T1000 (cell line): ENCODE measurements around the gene ESR1.
"Not testable (repeated sequence)": the region's sequence is repeated elsewhere in the genome, so short reads cannot be mapped to it uniquely, and the experiment has no call there.

Experiments used
- DNase-seq: peaks from one replicate; lab custom pipeline; 2025; ENCODE audit warnings: mixed read lengths; lab: John Stamatoyannopoulos, UW

The ESR1 gene

DNA sequence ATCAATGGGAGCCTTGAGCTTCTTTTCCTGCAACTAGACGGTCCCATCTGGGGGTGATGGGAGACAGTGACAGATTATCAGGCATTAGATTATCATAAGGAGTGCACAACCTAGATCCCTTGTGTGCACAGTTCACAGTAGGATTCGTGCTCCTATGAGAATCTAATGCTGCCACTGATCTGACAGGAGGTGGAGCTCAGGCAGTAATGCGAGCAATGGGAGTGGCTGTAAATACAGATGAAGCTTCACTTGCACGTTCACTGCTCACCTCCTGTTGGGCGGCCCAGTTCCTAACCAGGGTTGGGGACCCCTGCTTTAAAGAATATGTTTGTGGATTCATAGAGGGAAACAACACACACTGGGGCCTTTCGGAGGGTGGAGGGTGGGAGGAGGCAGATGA, 180.7 kb downstream of the ESR1 start:
- not testable (repeated sequence) for DNase-seq

DNA sequence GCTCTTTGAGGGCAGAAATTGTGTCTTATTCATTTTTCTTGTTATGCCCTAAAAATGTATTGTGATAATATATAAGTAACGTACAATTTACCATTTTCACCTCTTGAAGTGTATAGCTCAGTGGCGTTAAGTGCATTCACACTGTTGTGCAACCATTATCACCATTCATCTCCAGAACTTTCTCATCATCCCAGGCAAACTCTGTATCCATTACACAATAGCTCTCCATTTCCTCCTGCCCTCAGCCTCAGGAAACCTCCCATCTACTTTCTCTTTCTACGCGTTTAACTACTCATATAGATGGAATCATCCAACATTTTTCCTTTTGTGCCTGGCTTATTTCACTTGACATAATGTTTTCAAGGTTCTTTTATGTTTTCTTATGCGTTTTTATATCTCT, 184.6 kb downstream of the ESR1 start:
- no peak for DNase-seq

DNA sequence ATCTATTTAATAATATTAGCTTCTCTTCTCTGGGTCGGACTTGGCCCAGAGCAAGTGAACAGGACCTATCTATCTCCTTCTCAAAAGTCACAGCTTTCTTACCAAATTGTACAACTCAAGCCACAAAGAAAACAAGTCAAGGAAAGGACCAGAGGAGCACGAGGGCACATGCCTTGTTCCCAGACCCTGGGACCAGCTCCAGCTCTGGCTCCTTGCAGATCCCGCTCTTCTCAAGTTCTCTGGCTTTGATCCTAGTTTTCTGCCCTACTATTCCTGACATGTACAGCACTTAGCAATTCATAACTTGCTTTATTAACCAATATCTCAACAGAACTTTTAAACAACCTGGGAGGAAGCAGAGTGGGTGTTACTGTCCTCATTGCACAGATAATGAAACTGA, 185.9 kb downstream of the ESR1 start:
- DNase-seq: no peak

DNA sequence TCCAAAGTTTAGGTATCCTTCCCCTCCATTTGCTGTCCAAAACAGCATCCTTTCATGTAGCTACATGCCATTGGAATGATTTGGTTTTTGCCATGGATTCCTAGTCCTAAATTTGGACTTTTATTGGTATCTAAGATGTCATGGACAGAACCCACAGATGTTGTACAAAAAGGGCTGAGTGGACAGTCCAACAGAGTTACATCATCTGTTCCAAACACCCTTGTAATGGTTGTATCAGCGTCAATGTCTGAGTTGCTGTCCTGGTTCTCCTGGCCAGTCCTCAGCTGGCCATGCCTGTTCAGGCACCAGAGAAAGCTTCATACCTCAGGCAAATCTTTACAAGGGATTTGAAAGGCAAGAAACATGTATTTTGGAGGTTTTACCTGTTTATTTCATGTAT, 191.3 kb downstream of the ESR1 start:
- no peak for DNase-seq

DNA sequence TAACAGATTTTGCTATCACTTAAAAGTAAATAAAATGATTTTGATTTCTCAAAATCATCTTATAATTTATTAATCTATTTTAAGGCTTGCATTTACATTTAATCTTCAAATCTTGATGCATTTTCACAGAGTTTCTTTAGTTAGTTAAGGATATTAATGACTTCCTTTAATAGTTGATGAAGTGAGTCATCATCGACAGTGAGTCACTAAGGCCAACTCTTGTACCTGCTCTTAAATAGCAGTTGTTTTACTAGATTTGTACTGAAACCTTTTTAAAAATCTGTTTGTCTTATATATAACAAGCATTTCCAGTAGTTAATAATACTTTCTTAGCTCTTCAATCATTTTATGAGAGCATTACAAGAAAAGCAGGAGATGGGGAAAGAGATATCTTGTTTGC, 191.7 kb downstream of the ESR1 start:
- no peak for DNase-seq

DNA sequence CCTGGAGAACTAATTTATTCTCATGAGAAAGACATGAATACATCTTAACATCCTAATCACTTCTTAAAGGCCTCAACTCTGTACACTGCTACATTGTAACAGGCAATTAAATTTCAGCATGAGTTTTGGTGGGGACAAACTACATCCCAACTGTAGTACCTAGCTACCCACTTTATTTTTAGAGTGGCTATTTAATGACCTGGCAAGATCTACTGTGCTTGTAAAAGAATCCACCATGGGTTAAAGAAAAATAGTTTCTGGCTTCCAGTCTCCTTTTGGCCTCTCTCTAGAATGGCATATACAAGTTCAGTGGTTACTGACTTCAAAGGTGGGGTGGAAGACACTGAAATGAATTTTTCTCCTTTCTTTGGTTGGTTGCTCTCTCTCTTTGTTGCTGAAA, 193.9 kb downstream of the ESR1 start:
- DNase-seq: no peak

DNA sequence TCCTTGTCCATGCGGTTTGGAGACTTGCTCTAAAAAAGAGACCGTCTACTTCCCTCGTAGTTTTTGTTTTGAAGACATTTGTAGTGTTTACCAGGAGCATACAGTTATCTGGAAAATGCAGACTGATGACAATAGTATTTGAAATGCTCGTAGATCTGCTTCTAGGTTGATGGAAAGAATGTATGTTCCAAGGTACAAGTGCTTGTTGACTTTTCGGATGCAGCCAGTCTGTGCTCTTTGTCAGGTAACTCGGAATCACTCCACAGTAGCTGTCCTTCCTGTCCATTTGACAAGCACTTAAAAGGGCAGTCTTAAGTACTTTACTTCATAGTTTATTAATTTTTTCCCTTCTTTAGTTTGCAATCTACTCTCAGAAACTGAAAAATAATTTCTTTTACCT, 194.8 kb downstream of the ESR1 start:
- DNase-seq: no peak

DNA sequence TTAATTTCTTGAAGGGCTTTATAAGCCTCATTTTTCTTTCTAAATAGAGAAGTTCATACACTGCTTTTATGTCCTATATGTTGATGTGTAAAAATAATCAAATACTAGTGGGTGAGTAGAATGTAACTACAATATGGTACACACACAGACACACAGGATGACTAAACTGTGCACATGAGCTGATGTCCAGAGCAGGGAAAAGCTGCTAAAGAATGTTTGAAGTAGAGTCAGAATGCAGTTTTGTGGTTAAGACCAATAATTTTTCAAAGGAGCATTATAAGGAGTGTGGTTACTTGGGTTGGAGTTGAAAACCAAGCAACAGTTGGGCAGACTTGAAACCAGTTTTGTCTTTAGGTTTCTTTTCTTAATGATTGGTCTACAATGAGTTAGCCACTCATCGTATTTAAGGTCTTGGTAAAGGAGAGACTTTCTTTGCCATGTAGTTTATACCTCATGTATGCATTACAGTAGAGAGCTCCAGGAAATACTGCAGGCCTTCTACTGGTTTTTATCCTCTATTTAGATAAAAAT, 196.6 kb downstream of the ESR1 start:
- DNase-seq: no peak

DNA sequence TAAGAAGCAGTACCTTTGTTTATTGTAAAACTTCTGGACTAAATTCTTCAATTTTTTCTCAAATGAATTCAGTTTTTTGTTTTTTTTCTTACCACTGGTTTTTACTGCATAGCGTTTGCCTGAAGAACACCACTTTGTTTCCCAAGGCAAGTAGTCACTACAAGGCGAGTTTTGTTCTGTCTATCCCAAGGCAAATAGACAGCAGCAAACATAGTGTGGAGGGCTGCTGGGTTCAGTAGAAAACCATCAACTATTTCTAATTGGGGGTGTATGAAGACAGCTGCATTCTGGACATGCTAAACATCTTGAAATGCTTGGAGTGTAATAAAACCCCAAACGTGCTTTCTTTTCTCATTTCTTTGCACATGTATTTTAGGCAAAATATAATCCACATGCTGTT, 197.4 kb downstream of the ESR1 start:
- no peak for DNase-seq

DNA sequence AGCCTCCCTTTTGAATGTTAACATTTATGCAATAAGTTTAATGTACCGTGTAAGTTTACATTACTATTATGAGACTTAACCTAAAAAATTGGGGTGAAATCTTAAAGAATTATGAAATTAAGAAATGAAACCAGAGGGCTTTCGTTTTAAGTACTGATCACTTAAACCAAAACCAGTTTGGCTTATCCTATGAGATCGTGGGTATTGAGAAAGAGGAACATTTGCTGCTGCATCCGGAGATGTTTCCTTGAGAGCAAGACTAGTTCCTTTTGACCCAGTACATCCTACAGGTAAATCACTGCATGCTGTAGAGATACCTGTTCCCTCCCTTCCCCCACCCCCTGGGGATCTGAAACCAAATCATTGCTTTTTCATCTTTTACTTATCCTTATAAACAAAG, 201.3 kb downstream of the ESR1 start:
- DNase-seq: no peak

DNA sequence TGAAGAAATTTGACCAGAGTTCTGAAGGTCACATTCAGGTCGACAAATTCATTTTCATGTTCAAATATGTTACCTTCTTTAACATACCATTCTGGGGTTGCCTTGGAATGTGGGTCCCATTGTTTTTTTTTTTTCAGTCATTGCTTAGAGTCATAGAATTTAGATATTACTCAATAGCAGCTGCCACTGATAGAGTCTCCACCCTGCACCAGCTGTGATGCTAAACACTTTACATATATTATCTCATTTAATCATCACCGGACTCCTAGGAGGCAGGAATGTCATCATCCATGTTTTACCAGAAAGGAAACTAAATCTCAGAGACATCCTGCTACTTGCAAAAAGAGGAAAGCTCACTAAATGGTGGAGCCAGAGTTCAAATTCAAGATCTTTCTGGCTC, 204.7 kb downstream of the ESR1 start:
- no peak for DNase-seq

DNA sequence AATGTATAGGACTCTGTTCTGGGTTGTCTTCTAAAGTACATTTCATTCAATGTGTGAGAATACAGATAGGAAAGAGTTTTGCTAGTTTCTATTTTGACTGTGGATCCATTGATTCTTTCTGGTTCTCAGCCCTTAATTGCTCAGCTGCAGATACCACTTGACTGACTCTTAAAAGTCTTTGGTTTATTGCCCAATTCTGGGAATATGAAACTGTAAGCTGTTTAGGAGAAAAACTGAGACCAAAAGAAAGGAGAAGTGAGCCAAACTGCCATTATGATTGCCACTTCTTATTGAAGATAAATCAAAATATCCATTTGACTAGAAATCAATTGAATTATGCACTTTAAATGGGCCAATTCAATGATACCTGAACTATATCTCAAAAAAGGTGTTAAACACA, 211.4 kb downstream of the ESR1 start:
- DNase-seq: no peak

DNA sequence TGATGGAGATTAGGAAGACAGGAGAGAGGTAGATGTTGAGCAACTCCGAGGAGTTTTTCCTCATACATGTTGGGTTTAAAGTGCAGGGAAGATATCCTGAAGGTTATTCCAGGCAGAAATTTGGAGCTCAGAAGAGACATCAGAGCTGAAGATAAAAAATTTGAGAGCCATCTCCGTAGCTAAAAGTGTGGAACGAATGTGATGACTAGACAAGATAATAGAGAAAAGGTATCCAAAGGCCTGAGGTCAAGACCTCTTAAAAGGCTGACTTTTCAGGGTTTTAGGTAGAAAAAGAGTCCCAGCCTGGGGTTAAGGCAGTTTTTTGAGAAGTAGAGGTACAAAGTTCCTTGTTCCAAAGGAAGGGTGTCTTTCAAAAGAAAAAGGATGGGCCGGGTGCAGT, 214.8 kb downstream of the ESR1 start:
- DNase-seq: no peak

DNA sequence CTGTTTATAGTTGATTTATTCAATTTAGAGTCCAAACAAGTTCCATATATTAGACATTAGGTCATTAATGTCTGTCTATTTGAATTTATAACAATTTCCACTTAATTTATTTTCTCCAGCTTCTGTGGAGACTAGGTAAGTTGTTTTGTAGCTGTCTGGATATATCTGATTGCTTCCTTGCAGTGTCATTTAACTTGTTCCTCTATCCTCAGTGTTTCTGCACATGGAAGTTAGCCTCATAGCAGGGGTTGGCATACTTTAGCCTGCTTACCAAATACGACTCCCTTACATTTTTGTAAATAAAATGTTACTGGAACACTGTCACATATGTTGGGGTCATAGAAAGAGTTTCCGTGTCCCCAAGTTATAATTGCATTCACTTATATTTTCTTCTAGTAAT, 216.1 kb downstream of the ESR1 start:
- DNase-seq: no peak

DNA sequence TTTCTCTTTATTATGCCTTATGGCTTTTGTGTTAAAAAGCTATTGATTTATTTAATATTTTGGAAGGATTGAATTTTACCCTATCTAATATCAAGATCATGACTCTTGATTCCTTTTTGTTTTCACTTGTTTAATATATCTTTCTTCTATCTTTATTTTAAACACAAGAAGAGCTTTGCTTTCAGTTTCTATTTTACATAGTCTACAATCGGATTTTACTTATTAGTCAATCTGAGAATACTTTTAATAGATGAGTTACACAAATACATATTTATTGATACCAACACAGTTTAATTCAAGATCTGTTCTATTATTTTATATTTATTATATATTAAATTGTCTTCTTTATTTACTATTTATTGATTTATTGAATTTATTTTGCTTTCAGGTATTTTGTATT, 218.8 kb downstream of the ESR1 start:
- no peak for DNase-seq

DNA sequence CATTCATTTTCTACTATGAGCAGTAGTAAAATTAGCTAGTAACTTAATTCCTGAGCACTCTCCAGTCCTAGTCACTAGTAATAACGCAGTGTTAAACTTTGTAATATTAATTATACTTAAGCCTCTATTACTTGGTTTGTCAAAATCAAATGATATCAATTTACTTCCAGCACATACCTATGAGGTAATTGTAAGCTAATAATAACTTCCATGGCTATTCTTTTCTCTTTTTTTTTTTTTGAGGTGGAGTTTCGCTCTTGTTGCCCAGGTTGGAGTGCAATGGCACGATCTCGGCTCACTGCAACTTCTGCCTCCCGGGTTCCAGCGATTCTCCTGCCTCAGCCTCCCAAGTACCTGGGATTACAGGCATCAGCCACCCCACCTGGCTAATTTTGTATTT, 219.3 kb downstream of the ESR1 start:
- DNase-seq: not testable (repeated sequence)

DNA sequence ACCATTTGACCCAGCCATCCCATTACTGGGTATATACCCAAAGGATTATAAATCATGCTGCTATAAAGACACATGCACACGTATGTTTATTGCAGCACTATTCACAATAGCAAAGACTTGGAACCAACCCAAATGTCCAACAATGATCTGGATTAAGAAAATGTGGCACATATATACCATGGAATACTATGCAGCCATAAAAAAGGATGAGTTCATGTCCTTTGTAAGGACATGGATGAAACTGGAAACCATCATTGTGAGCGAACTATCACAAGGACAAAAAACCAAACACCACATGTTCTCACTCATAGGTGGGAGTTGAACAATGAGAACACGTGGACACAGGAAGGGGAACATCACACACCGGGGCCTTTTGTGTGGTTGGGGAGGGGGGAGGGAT, 226.3 kb downstream of the ESR1 start:
- not testable (repeated sequence) for DNase-seq

DNA sequence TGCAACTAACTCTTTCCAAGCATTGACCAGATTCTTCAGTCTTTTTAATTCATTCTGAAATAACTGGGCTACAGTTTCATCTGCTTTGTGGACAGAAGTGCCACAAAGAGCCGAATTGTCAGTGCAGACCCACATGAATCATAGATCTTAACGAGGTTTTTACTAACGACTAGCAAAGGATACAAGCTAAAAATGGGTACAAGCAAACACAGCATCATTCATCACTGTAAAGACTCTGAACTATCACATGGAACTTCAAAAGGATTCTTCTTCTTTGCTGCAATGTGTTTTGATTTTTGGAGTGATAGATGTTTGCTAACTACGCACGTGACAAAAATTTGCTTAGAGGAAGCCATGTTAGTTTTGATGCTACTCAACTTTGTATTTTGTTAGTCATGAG, 227.1 kb downstream of the ESR1 start:
- DNase-seq: no peak

DNA sequence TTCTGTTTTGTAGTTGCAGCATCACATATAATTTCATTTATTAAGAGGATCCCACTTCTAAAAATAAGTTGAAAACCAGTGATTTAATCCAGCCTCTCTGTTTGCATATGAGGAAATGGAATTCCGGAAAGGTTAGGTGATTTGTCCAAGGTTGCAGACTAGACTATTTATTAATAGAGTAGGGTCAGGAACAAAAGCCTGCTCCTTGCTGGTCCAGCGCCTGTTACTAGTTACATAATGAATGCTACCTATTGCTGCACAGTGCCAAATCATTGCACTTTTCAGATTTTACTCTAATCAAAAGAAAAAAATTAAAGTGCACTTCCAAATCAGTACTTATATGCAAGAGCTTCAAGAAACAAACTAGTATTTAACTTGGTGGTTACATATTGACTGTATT, 238.6 kb downstream of the ESR1 start:
- no peak for DNase-seq

DNA sequence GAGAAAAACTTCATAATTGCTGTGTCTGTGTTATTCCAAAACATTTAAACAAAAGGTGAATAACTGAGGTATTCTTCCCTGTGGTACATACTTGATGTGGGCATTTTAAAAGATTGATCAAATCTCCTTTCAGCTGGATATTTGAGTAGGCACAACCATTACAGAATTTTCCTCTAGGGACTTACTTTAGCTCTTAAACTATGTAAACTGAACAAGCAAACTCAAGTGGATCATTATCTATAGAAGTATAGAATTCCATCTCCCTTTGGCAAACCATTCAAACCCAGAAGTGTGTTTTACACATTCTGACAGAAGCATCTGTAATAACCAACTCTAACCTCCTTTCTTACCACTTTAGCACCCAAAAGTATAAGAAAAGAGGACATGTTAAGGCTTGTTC, 241.4 kb downstream of the ESR1 start:
- no peak for DNase-seq

DNA sequence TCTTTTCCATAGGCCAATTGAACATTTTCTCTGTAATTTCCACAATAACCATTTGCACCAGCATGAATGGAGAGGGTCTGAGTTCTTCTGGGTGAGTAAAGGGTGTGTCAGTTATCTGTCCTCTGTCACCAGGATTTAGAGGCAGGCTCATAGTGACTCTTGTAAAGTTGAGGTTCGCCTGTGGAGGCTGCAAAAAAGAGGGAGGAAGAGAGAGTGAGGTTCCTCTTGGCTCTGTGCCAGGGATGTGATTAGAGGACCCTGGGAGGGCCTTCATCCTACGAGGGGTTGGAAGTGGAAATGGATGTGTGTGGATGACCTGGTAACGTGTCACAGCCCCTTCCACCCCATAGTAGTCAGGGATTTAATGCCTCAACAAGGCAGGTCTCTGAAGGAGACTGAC, 242.0 kb downstream of the ESR1 start:
- no peak for DNase-seq

DNA sequence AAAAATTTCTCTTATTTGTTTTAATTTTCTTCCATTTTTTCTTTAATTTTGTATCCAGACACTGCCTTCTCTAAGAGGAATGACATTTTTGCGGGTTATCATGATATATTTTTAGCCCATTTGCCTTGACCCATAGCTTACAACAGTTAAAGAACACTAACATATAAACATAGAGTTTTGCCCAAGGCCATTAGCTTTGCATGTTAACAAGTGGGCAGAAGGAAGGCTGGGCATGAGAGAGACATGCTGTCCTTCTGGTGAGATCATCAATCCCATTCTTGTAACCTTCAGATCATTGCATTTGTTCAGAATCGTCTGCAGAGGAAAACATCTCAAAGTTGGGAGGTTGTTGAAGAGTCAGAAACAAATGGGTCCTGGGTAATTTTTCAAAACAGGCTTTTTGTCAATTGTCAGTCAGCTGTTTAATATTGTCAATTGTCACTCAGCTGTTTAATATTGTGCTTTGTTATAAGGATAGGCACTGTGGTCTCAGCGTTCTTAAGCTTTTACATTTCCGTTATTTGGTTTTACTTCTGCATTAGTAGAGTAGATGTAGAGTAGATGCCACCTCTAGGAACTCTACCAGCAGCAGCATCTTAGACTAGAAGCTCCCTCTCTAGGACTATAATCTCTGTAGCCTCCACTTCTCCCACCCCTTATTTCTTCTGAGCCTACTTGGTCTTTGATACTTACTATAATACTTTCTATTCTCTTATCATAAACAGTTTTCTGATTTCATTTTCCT, 243.1 kb downstream of the ESR1 start:
- DNase-seq: no peak

DNA sequence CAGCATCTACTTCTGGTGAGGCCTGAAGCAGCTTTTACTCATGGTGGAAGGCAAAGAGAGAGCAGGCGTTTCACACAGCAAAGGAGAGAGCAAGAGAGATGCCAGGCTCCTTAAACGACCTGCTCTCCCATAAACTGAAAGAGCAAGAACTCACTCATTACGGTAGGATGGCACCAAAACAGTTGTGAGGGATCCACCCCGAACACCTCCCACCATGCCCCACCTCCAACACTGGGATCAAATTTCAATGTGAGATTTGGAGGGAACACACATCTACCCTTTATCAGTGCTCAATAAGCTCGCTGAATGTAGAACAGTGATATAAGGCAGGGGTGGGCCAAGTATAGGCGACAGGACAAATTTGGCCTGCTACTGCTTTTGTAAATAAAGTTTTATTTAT, 244.6 kb downstream of the ESR1 start:
- DNase-seq: no peak

DNA sequence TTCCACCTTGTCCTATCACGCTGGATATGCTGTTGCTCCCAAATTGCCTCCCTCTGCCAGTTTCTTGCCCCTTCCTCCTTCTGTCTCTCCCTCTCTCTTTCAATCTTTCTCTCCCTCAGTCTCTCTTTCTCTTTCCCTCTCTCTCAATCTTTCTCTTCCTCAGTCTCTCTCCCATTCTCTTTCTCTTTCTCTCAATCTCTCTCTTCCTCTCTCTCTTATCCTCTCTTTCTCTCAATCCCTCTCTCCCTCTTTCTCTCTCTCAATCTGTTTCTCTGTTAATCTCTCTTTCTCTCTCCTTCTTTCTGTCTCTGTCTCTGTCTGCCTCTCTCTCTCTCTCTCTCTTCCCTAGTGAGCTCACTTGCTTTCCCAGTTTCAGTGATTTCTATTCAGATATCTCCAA, 245.8 kb downstream of the ESR1 start:
- no peak for DNase-seq
